Neural crest cell (in vitro differentiated cells): Measurements from ENCODE around the gene TEX261. TPM values are rescaled to one million over a fixed set of nuclear protein-coding genes. Genes with fewer than 3 reads are reported as not detected.

Source experiments
- DNase-seq: peaks from one replicate; pipeline ENCODE4 v3.0.0; 2021; ENCODE audit warnings: low read depth, mixed read lengths, low spot score
- H3K27ac Mint-ChIP-seq: one replicate; pipeline ENCODE4 v1.8.0; 2021; ENCODE audit warnings: mild to moderate bottlenecking, mixed read lengths; ENCODE audit not compliant: unreplicated experiment
- H3K27me3 Mint-ChIP-seq: 2 replicates; pipeline ENCODE4 v1.8.0; 2021; ENCODE audit warnings: low read depth, mild to moderate bottlenecking, mixed read lengths
- H3K36me3 Mint-ChIP-seq: 2 replicates; pipeline ENCODE4 v1.8.0; 2021; ENCODE audit warnings: low read depth, mild to moderate bottlenecking, mixed read lengths
- H3K4me1 Mint-ChIP-seq: 2 replicates; pipeline ENCODE4 v1.8.0; 2021; ENCODE audit warnings: mixed read lengths
- H3K4me3 Mint-ChIP-seq: one replicate; pipeline ENCODE4 v1.8.0; 2021; ENCODE audit warnings: mild to moderate bottlenecking, mixed read lengths
- H3K9me3 Mint-ChIP-seq: 2 replicates; pipeline ENCODE4 v1.8.0; 2021; ENCODE audit warnings: mixed read lengths
- CTCF ChIP-seq: fragments of 200-600 bp; sonication (generic); conservative IDR thresholded peaks from 2 replicates; pipeline ENCODE4 v1.5.0; 2021; ENCODE audit warnings: antibody characterized with exemption, mild to moderate bottlenecking
- total RNA-seq: library from RNA; stranded (reverse); gene quantifications from 2 replicates; pipeline ENCODE4 v1.2.1, GENCODE V29; 2021

Gene TEX261
- total RNA-seq, 1 donor from 2014 or later, result 57.2 TPM

DNA sequence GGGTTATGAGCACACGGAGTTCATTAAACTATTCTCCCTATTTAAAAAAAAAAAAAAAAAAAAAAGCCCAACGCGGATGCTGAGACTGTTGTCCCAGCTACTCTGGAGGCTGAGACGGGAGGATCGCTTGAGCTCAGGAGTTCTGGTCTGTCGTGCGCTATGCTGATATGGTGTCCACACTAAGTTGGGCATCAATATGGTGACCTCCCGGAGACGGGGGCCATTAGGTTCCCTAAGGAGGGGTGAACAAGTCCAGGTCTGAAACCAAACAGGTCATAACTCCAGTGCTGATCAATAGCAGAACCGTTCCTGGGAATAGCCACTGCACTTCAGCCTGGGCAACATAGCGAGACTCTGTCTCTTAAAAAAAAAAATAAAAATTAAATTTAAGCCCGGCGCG is 29.2 kb downstream of the TEX261 start:
- Mint-ChIP-seq H3K9me3 (no peaks in the 10 kb centered on the region), H3K36me3 (no peaks in the 10 kb centered on the region), H3K27me3 (peaks cover 80% of the 10 kb centered on the region), H3K27ac (no peak overlapping the region), H3K4me3 (peak overlapping the region; percentile 61), H3K4me1 (peaks cover 7% of the 10 kb centered on the region)
- TF ChIP-seq CTCF, result no peak
- DNase-seq, result no peak

DNA sequence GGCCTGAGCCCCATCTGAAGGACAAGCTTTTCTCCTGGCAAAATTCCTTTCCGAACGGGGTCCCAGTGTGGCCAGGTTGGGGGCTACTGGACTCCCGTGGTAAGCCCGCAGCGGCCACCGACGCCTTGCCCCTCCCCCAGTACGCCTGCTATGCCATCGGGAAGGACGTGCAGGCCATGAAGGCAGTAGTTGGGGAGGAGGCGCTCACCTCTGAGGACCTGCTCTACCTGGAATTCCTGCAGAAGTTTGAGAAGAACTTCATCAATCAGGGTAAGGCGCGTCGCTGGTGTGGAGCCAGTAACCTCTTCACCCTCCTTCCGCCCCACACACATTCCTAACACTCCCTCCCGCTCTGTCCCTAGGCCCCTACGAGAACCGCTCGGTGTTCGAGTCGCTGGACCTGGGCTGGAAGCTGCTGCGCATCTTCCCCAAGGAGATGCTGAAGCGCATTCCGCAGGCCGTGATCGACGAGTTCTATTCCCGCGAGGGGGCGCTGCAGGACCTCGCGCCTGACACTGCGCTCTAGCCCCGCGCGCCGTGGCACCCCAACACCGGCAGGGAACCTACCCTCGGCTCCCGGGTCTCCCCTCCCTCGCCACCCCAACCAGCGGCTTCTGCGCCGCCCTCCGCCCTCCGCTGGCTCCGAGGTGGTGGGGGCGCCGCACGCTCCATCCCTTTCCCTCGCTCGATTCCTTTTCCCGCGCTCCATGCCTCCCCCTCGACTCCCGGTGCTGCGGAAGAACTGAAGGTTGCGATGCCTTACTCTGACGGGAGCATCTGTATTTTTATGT is 29.9 kb downstream of the TEX261 start:
- H3K36me3 Mint-ChIP-seq, result no peaks in the 10 kb centered on the region
- no peak overlapping the region for H3K27ac Mint-ChIP-seq
- no peaks in the 10 kb centered on the region for H3K9me3 Mint-ChIP-seq
- H3K27me3 Mint-ChIP-seq, result peaks cover 72% of the 10 kb centered on the region
- peak; percentile 76 for DNase-seq
- H3K4me3 Mint-ChIP-seq, result peak overlapping the region; percentile 61
- TF ChIP-seq CTCF, result peak; percentile 86
- H3K4me1 Mint-ChIP-seq, result peaks cover 7% of the 10 kb centered on the region

- peaks cover 7% of the 10 kb centered on the region for H3K4me1 Mint-ChIP-seq
- peaks cover 68% of the 10 kb centered on the region for H3K27me3 Mint-ChIP-seq
- no peak for TF ChIP-seq CTCF
- no peak overlapping the region for H3K27ac Mint-ChIP-seq
- H3K36me3 Mint-ChIP-seq, result no peaks in the 10 kb centered on the region
- H3K4me3 Mint-ChIP-seq, result no peak overlapping the region
- no peak for DNase-seq
- no peaks in the 10 kb centered on the region for H3K9me3 Mint-ChIP-seq
These were observed 30.5 kb downstream of the TEX261 start for GRCh38 chr2:70964133-70964532.

GRCh38 chr2:70962885-70963878 is 31.5 kb downstream of the TEX261 start:
- no peak for TF ChIP-seq CTCF
- H3K4me3 Mint-ChIP-seq, result no peak overlapping the region
- peaks cover 7% of the 10 kb centered on the region for H3K4me1 Mint-ChIP-seq
- no peak overlapping the region for H3K27ac Mint-ChIP-seq
- no peaks in the 10 kb centered on the region for H3K9me3 Mint-ChIP-seq
- DNase-seq, result no peak
- peaks cover 58% of the 10 kb centered on the region for H3K27me3 Mint-ChIP-seq
- H3K36me3 Mint-ChIP-seq, result no peaks in the 10 kb centered on the region

DNA sequence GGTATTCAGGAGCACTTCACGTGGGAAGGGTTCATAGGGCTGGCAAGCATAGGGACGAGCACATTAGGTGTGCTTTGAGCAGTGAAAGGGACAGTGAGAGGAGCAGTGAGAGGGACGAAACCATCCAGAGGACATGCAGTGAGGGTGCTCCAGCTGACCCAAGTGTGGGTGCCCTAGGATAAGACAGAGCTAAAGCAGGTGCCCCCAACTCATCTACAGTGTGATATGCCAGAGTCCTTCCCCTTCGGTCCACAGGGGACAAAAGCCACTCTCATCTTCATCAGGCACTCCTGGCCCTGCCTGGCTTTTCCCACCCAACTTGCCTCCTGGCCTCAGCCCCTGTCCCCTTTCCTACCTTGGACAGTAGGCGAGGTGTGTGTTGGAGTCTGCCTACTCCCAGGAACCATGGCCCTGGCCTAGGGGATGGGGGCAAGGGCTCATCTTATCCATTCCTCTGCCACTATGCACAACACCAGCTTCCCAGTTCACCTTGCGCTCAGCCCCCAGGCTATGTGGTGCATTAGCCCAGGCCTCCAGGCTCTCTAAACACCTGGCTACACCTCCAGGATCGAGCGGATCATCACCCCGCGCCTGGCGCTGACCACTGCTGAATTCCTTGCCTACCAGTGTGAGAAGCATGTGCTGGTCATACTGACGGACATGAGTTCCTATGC is 32.3 kb downstream of the TEX261 start:
- no peaks in the 10 kb centered on the region for H3K9me3 Mint-ChIP-seq
- H3K27ac Mint-ChIP-seq, result no peak overlapping the region
- no peak overlapping the region for H3K4me3 Mint-ChIP-seq
- H3K4me1 Mint-ChIP-seq, result peaks cover 7% of the 10 kb centered on the region
- DNase-seq, result no peak
- no peak for TF ChIP-seq CTCF
- H3K27me3 Mint-ChIP-seq, result peaks cover 50% of the 10 kb centered on the region
- no peaks in the 10 kb centered on the region for H3K36me3 Mint-ChIP-seq
